Heart right ventricle (tissue), 12 donors: ENCODE results near the gene FKBP6. TPM values are rescaled to one million over a fixed set of nuclear protein-coding genes. Genes with fewer than 3 reads are reported as not detected.

Source experiments
- polyA plus RNA-seq, 2 donors: library from polyadenylated mRNA; stranded (reverse); fragments of 200-250 nt; gene quantifications; one replicate each; pipeline ENCODE4 v1.2.3, GENCODE V29; 2013
- total RNA-seq, 10 donors: library from RNA; stranded (reverse); fragmentation: NEBNext Ultra II Directional in 3 of 10; extraction: Animal tissue kit (Norgen Biotek cat#: 25700) in 3 of 10; gene quantifications; one replicate each; pipeline versions ENCODE4 v1.2.1 to v1.2.4, GENCODE V29; 2021 to 2023
- donor health status: ischemic (EF 13 %, LVEDD 7.1; RV severe dilation, severe dysfunction).
- donor health status: healthy with polysubstance abuse.
- donor health status: DM: no; HTN: yes; CAD: no.
- donor health status: DM: no; HTN: no; CAD: no.
- donor health status: ischemic (EF 25% LVEDD 6.9; RV normal size, moderate dysfunction).
- donor health status: ischemic (EF 25% LVEDD 5.7; RV mildly dilated, moderate dysfunction).
- donor health status: healthy.
- donor health status: nonischemic (EF 11% LVEDD 7.7; RV severe dilation, severe dysfunction).
- donor health status: DM: yes; HTN: yes; CAD: no.
- donor health status: PGD.
- donor health status: ischemic (EF 29% LVEDD 5.4; RV normal size, mild dysfunction).
- donor health status: nonischemic (EF 23%, LVEDD 6.1; RV moderate dilation, normal function).

Gene FKBP6
- total and polyA plus RNA-seq, 12 donors = not detected

Other genes with a start within 250 kb of the FKBP6 start
- not detected for gene SPDYE9, start 242.1 kb upstream of the FKBP6 start, total RNA-seq
- gene SPDYE9, start 242.1 kb upstream of the FKBP6 start, polyA plus RNA-seq = not detected
- gene NSUN5, start 19.3 kb upstream of the FKBP6 start, total RNA-seq = 10 to 100 TPM; 11.2 to 17.5 (median 14.2) TPM
- 10 to 100 TPM; 17.2 to 36.8 TPM for gene NSUN5, start 19.3 kb upstream of the FKBP6 start, polyA plus RNA-seq
- under 1 TPM in 6 of 10 donors, not detected in 4; 0.15 to 0.62 (median 0.34) TPM for gene TRIM50, start 79 bp upstream of the FKBP6 start, total RNA-seq
- gene TRIM50, start 79 bp upstream of the FKBP6 start, polyA plus RNA-seq = under 1 TPM; 0.04 to 0.15 TPM
- under 1 TPM in 5 of 10 donors, not detected in 5; 0.13 to 0.41 (median 0.15) TPM for gene FZD9, start 105.6 kb downstream of the FKBP6 start, total RNA-seq
- under 1 TPM; 0.15 to 0.45 TPM for gene FZD9, start 105.6 kb downstream of the FKBP6 start, polyA plus RNA-seq
- gene BAZ1B, start 194.1 kb downstream of the FKBP6 start, total RNA-seq = 10 to 100 TPM; 34.0 to 49.9 (median 41.5) TPM
- 10 to 100 TPM; 11.7 to 17.2 TPM for gene BAZ1B, start 194.1 kb downstream of the FKBP6 start, polyA plus RNA-seq
- 10 to 100 TPM; 65.1 to 85.8 (median 73.9) TPM for gene BCL7B, start 229.5 kb downstream of the FKBP6 start, total RNA-seq
- 10 to 100 TPM; 64.9 to 65.5 TPM for gene BCL7B, start 229.5 kb downstream of the FKBP6 start, polyA plus RNA-seq